ENCODE data around the gene GALNT10. TPM values are rescaled to one million over a fixed set of nuclear protein-coding genes. Genes with fewer than 3 reads are reported as not detected.

The GALNT10 gene
- total and polyA plus RNA-seq, 9 of the 15 experiments (the other 6 are each of a cell fraction or from before 2014, with no cell fraction given), result 4.6 to 37.1 (median 13.3) TPM

- TF ChIP-seq SMARCC2 (IDR thresholded peaks at IDR 0.05; ENCODE audit: low read depth) (no peak), NR2C1 (IDR thresholded peaks at IDR 0.05) (no peak), NR2C1 (tag; IDR thresholded peaks at IDR 0.05) (no peak), KLF16 (IDR thresholded peaks at IDR 0.05) (no peak), KDM1A (IDR thresholded peaks at IDR 0.05) (peak in 1 of 2 experiments; percentile 37; a peak in 1 of 4 replicates), STAT5B (CRISPR knock-in tag; IDR thresholded peaks at IDR 0.05) (no peak), SPI1 (IDR thresholded peaks at IDR 0.05; ENCODE audit: borderline replicate concordance, low read depth, low read length) (no peak), ESRRA (IDR thresholded peaks at IDR 0.05; ENCODE audit: borderline replicate concordance, low read depth) (no peak), HLTF (IDR thresholded peaks at IDR 0.05) (0 out of 2 replicates have a peak, but pooled peaks have one; percentile 33), ZNF184 (CRISPR knock-in tag; IDR thresholded peaks at IDR 0.05) (peak; percentile 95), GMEB1 (CRISPR knock-in tag; IDR thresholded peaks at IDR 0.05) (no peak)
Observed at GRCh38 chr5:154227090-154227489, 36.6 kb downstream of the GALNT10 start (continued).

- intact Hi-C loops (cut with micrococcal nuclease), result no loop called here
- BruUV-seq (replicated peaks), result no TSS peak
- Histone ChIP-seq H3K4me2 (ENCODE audit: insufficient read depth, low read length) (no peak overlapping the region), H3K36me3 (ENCODE audit: control insufficient read depth, insufficient read depth, low read length) (no peaks in the 10 kb centered on the region), H3K4me1 (replicated peaks in 1 of 2; ENCODE audit: control insufficient read depth in 2 of 2, insufficient read depth in 2 of 2, low read length in 2 of 2) (no peaks in the 10 kb centered on the region), H3K27ac (ENCODE audit: extremely low read depth, low read depth, low read length) (no peak overlapping the region), H3K9me1 (ENCODE audit: control insufficient read depth, insufficient read depth, low read length) (no peaks in the 10 kb centered on the region), H3K9ac (ENCODE audit: insufficient read depth in 1 of 2, low read depth in 2 of 2, low read length in 2 of 2) (no peak overlapping the region), H3K9me3 (replicated peaks; ENCODE audit: control insufficient read depth, insufficient read depth, low read depth, low read length) (peaks cover 4% of the 10 kb centered on the region), H4K20me1 (replicated peaks; ENCODE audit: control insufficient read depth, insufficient read depth, low read length) (no peaks in the 10 kb centered on the region), H3K27me3 (ENCODE audit: control insufficient read depth in 2 of 2, insufficient read depth in 2 of 2, low read length in 2 of 2) (no peaks in the 10 kb centered on the region), H2AFZ (ENCODE audit: low read depth, low read length) (no peak overlapping the region), H3K4me3 (no peak overlapping the region), H3K79me2 (ENCODE audit: control insufficient read depth, insufficient read depth, low read length) (0 out of 3 replicates have a peak, but pooled peaks cover 2% of the 10 kb centered on the region)
- ChIA-PET POLR2A (no interaction called here), CTCF (ENCODE audit: low intra/inter-chr PET ratio) (no interaction called here)
- FAIRE-seq (no peak), ATAC-seq (no peak), DNase-seq (ENCODE audit: extremely low read depth in 1 of 4, low spot score in 3 of 4) (no peak)
- TF ChIP-seq CTCFL (IDR thresholded peaks at IDR 0.05; ENCODE audit: borderline replicate concordance, insufficient read depth, low read depth, low read length, poor library complexity, severe bottlenecking) (no peak), PATZ1 (CRISPR knock-in tag; IDR thresholded peaks at IDR 0.05; ENCODE audit: borderline replicate concordance) (no peak), ETV5 (CRISPR knock-in tag; IDR thresholded peaks at IDR 0.05; ENCODE audit: low read depth) (no peak)
- 66% methylated on average over 4 of the region's 4 CpGs for WGBS (ENCODE audit: insufficient coverage, low coverage, missing lambda C conversion rate)
- in situ Hi-C loops (cut with MboI), result no loop called here
Observed at GRCh38 chr5:154228696-154229095, 38.2 kb downstream of the GALNT10 start.

All from K562 (cell line).